ENCODE results near the gene DOCK3. TPM values are rescaled to one million over a fixed set of nuclear protein-coding genes. Genes with fewer than 3 reads are reported as not detected.
"Not testable (repeated sequence)": the region's sequence is repeated elsewhere in the genome, so short reads cannot be mapped to it uniquely, and the experiment has no call there.

DOCK3 gene
- total and polyA plus RNA-seq, 4 donors, result 11.0 to 35.7 (median 33.0) TPM

- DNase-seq (ENCODE audit: low read depth in 4 of 6, low spot score in 6 of 6); H3K27me3 ChIP-seq (ENCODE audit: control insufficient read depth, insufficient read depth, low read length); H3K9me3 ChIP-seq (ENCODE audit: control insufficient read depth, insufficient read depth, low read length); H3K4me3 ChIP-seq (ENCODE audit: low read depth, low read length); H3K27ac ChIP-seq (ENCODE audit: low read depth, low read length); H3K4me1 ChIP-seq (ENCODE audit: control insufficient read depth, insufficient read depth, low read length); H3K36me3 ChIP-seq (ENCODE audit: control insufficient read depth, insufficient read depth, low read length): not testable (repeated sequence)
- 83% methylated on average over 1 of the region's 1 CpG for WGBS (ENCODE audit: insufficient coverage)
Observed at GRCh38 chr3:51131607-51132006, 456.9 kb downstream of the DOCK3 start.

GRCh38 chr3:51137715-51138114 is 463.0 kb downstream of the DOCK3 start:
- WGBS (ENCODE audit: insufficient coverage), result no CpG with 5 or more reads among the region's 1 CpG
- Histone ChIP-seq H3K27ac (ENCODE audit: low read depth, low read length) (no peak overlapping the region), H3K36me3 (ENCODE audit: control insufficient read depth, insufficient read depth, low read length) (no peaks in the 10 kb centered on the region), H3K9me3 (ENCODE audit: control insufficient read depth, insufficient read depth, low read length) (peaks cover 1% of the 10 kb centered on the region), H3K4me1 (ENCODE audit: control insufficient read depth, insufficient read depth, low read length) (no peaks in the 10 kb centered on the region), H3K4me3 (ENCODE audit: low read depth, low read length) (no peak overlapping the region), H3K27me3 (ENCODE audit: control insufficient read depth, insufficient read depth, low read length) (no peaks in the 10 kb centered on the region)
- no peak for DNase-seq (ENCODE audit: low read depth in 4 of 6, low spot score in 6 of 6)

- peak in 3 of 6 donors; percentile 7 to 59 (median 22) for DNase-seq (ENCODE audit: low read depth in 4 of 6, low spot score in 6 of 6)
- no peak overlapping the region for H3K27ac ChIP-seq (ENCODE audit: low read depth, low read length)
- H3K4me3 ChIP-seq (ENCODE audit: low read depth, low read length), result no peak overlapping the region
- no peaks in the 10 kb centered on the region for H3K27me3 ChIP-seq (ENCODE audit: control insufficient read depth, insufficient read depth, low read length)
- H3K4me1 ChIP-seq (ENCODE audit: control insufficient read depth, insufficient read depth, low read length), result no peaks in the 10 kb centered on the region
- H3K9me3 ChIP-seq (ENCODE audit: control insufficient read depth, insufficient read depth, low read length), result no peaks in the 10 kb centered on the region
- no peaks in the 10 kb centered on the region for H3K36me3 ChIP-seq (ENCODE audit: control insufficient read depth, insufficient read depth, low read length)
- WGBS (ENCODE audit: insufficient coverage), result 60% methylated on average over 1 of the region's 1 CpG
Observed at GRCh38 chr3:51139616-51140015, 464.9 kb downstream of the DOCK3 start.

GRCh38 chr3:51141573-51141972 is 466.8 kb downstream of the DOCK3 start:
- no peak for DNase-seq (ENCODE audit: low read depth in 4 of 6, low spot score in 6 of 6)
- Histone ChIP-seq H3K4me1 (ENCODE audit: control insufficient read depth, insufficient read depth, low read length) (no peaks in the 10 kb centered on the region), H3K27me3 (ENCODE audit: control insufficient read depth, insufficient read depth, low read length) (no peaks in the 10 kb centered on the region), H3K4me3 (ENCODE audit: low read depth, low read length) (no peak overlapping the region), H3K9me3 (ENCODE audit: control insufficient read depth, insufficient read depth, low read length) (no peaks in the 10 kb centered on the region), H3K27ac (ENCODE audit: low read depth, low read length) (no peak overlapping the region), H3K36me3 (ENCODE audit: control insufficient read depth, insufficient read depth, low read length) (no peaks in the 10 kb centered on the region)
- 78% methylated on average over 1 of the region's 2 CpGs for WGBS (ENCODE audit: insufficient coverage)

- H3K4me3 ChIP-seq (ENCODE audit: low read depth, low read length), result no peak overlapping the region
- WGBS (ENCODE audit: insufficient coverage), result 98% methylated on average over 4 of the region's 8 CpGs
- H3K9me3 ChIP-seq (ENCODE audit: control insufficient read depth, insufficient read depth, low read length), result no peaks in the 10 kb centered on the region
- no peaks in the 10 kb centered on the region for H3K36me3 ChIP-seq (ENCODE audit: control insufficient read depth, insufficient read depth, low read length)
- no peaks in the 10 kb centered on the region for H3K27me3 ChIP-seq (ENCODE audit: control insufficient read depth, insufficient read depth, low read length)
- no peak for DNase-seq (ENCODE audit: low read depth in 4 of 6, low spot score in 6 of 6)
- no peaks in the 10 kb centered on the region for H3K4me1 ChIP-seq (ENCODE audit: control insufficient read depth, insufficient read depth, low read length)
- no peak overlapping the region for H3K27ac ChIP-seq (ENCODE audit: low read depth, low read length)
Observed at GRCh38 chr3:51145811-51146585, 471.3 kb downstream of the DOCK3 start.

GRCh38 chr3:51146781-51147180 is 472.1 kb downstream of the DOCK3 start:
- Histone ChIP-seq H3K36me3 (ENCODE audit: control insufficient read depth, insufficient read depth, low read length) (no peaks in the 10 kb centered on the region), H3K4me1 (ENCODE audit: control insufficient read depth, insufficient read depth, low read length) (no peaks in the 10 kb centered on the region), H3K4me3 (ENCODE audit: low read depth, low read length) (no peak overlapping the region), H3K27me3 (ENCODE audit: control insufficient read depth, insufficient read depth, low read length) (no peaks in the 10 kb centered on the region), H3K9me3 (ENCODE audit: control insufficient read depth, insufficient read depth, low read length) (no peaks in the 10 kb centered on the region), H3K27ac (ENCODE audit: low read depth, low read length) (no peak overlapping the region)
- DNase-seq (ENCODE audit: low read depth in 4 of 6, low spot score in 6 of 6), result no peak
- 71% methylated on average over 1 of the region's 2 CpGs for WGBS (ENCODE audit: insufficient coverage)

- no peak overlapping the region for H3K4me3 ChIP-seq (ENCODE audit: low read depth, low read length)
- no peak overlapping the region for H3K27ac ChIP-seq (ENCODE audit: low read depth, low read length)
- peak in 1 of 6 donors; percentile 6 for DNase-seq (ENCODE audit: low read depth in 4 of 6, low spot score in 6 of 6)
- no peaks in the 10 kb centered on the region for H3K9me3 ChIP-seq (ENCODE audit: control insufficient read depth, insufficient read depth, low read length)
- no peaks in the 10 kb centered on the region for H3K4me1 ChIP-seq (ENCODE audit: control insufficient read depth, insufficient read depth, low read length)
- no peaks in the 10 kb centered on the region for H3K27me3 ChIP-seq (ENCODE audit: control insufficient read depth, insufficient read depth, low read length)
- WGBS (ENCODE audit: insufficient coverage), result no CpG with 5 or more reads among the region's 2 CpGs
- peaks cover 7% of the 10 kb centered on the region for H3K36me3 ChIP-seq (ENCODE audit: control insufficient read depth, insufficient read depth, low read length)
Observed at GRCh38 chr3:51156147-51156546, 481.4 kb downstream of the DOCK3 start.

- Histone ChIP-seq H3K27ac (ENCODE audit: low read depth, low read length) (no peak overlapping the region), H3K27me3 (ENCODE audit: control insufficient read depth, insufficient read depth, low read length) (no peaks in the 10 kb centered on the region), H3K36me3 (ENCODE audit: control insufficient read depth, insufficient read depth, low read length) (peaks cover 9% of the 10 kb centered on the region), H3K4me3 (ENCODE audit: low read depth, low read length) (no peak overlapping the region), H3K4me1 (ENCODE audit: control insufficient read depth, insufficient read depth, low read length) (no peaks in the 10 kb centered on the region), H3K9me3 (ENCODE audit: control insufficient read depth, insufficient read depth, low read length) (no peaks in the 10 kb centered on the region)
- no CpG with 5 or more reads among the region's 1 CpG for WGBS (ENCODE audit: insufficient coverage)
- DNase-seq (ENCODE audit: low read depth in 4 of 6, low spot score in 6 of 6), result no peak
Observed at GRCh38 chr3:51163051-51163450, 488.3 kb downstream of the DOCK3 start.

- no peaks in the 10 kb centered on the region for H3K4me1 ChIP-seq (ENCODE audit: control insufficient read depth, insufficient read depth, low read length)
- H3K36me3 ChIP-seq (ENCODE audit: control insufficient read depth, insufficient read depth, low read length), result peaks cover 13% of the 10 kb centered on the region
- H3K27me3 ChIP-seq (ENCODE audit: control insufficient read depth, insufficient read depth, low read length), result no peaks in the 10 kb centered on the region
- no peak overlapping the region for H3K27ac ChIP-seq (ENCODE audit: low read depth, low read length)
- no CpG with 5 or more reads among the region's 3 CpGs for WGBS (ENCODE audit: insufficient coverage)
- no peak for DNase-seq (ENCODE audit: low read depth in 4 of 6, low spot score in 6 of 6)
- H3K9me3 ChIP-seq (ENCODE audit: control insufficient read depth, insufficient read depth, low read length), result peaks cover 11% of the 10 kb centered on the region
- no peak overlapping the region for H3K4me3 ChIP-seq (ENCODE audit: low read depth, low read length)
Observed at GRCh38 chr3:51173518-51174271, 499.0 kb downstream of the DOCK3 start.

GRCh38 chr3:51176923-51177322 is 502.2 kb downstream of the DOCK3 start:
- no peaks in the 10 kb centered on the region for H3K4me1 ChIP-seq (ENCODE audit: control insufficient read depth, insufficient read depth, low read length)
- H3K36me3 ChIP-seq (ENCODE audit: control insufficient read depth, insufficient read depth, low read length), result peaks cover 13% of the 10 kb centered on the region
- H3K9me3 ChIP-seq (ENCODE audit: control insufficient read depth, insufficient read depth, low read length), result peaks cover 11% of the 10 kb centered on the region
- no peak overlapping the region for H3K4me3 ChIP-seq (ENCODE audit: low read depth, low read length)
- no peaks in the 10 kb centered on the region for H3K27me3 ChIP-seq (ENCODE audit: control insufficient read depth, insufficient read depth, low read length)
- no peak overlapping the region for H3K27ac ChIP-seq (ENCODE audit: low read depth, low read length)
- DNase-seq (ENCODE audit: low read depth in 4 of 6, low spot score in 6 of 6), result no peak
